Ectodermal cell (in vitro differentiated cells): ENCODE results near the gene EPHB2.

Experiments
- H3K27ac ChIP-seq: 2 replicates; pipeline ENCODE4 v1.7.0; 2013; ENCODE audit warnings: mild to moderate bottlenecking, low read depth, low read length; ENCODE audit not compliant: insufficient read depth, poor library complexity, severe bottlenecking
- H3K27me3 ChIP-seq: 2 replicates; pipeline ENCODE4 v1.7.0; 2013; ENCODE audit warnings: mild to moderate bottlenecking, low read length; ENCODE audit not compliant: insufficient read depth, control insufficient read depth, poor library complexity, severe bottlenecking
- H3K36me3 ChIP-seq: one replicate; pipeline ENCODE4 v1.7.0; 2013; ENCODE audit warnings: low read length; ENCODE audit not compliant: control insufficient read depth, insufficient read depth
- H3K4me1 ChIP-seq: one replicate; pipeline ENCODE4 v1.7.0; 2013; ENCODE audit warnings: low read length; ENCODE audit not compliant: control insufficient read depth, insufficient read depth
- H3K4me3 ChIP-seq: 2 replicates; pipeline ENCODE4 v1.7.0; 2013; ENCODE audit warnings: low read depth, low read length, control low read depth; ENCODE audit not compliant: insufficient read depth
- H3K9me3 ChIP-seq: 2 replicates; pipeline ENCODE4 v1.7.0; 2013; ENCODE audit warnings: mild to moderate bottlenecking, low read length, moderate library complexity; ENCODE audit not compliant: control insufficient read depth
- WGBS, 2 experiments: methylation state at CpG; one replicate each; pipeline ENCODE4 v1.1.7; 2013; ENCODE audit warnings: missing lambda C conversion rate in 2 of 2; 5-methylcytosine and 5-hydroxymethylcytosine counted together

EPHB2 gene

GRCh38 chr1:22708777-22709176, 1.9 kb upstream of the EPHB2 start:
- no peaks in the 10 kb centered on the region for H3K9me3 ChIP-seq
- H3K27ac ChIP-seq = no peak overlapping the region
- H3K4me3 ChIP-seq = no peak overlapping the region
- H3K27me3 ChIP-seq = peaks cover 18% of the 10 kb centered on the region
- H3K36me3 ChIP-seq = no peaks in the 10 kb centered on the region
- peaks cover 12% of the 10 kb centered on the region for H3K4me1 ChIP-seq

GRCh38 chr1:22709227-22709626, 1.4 kb upstream of the EPHB2 start:
- Histone ChIP-seq H3K27ac (no peak overlapping the region), H3K9me3 (no peaks in the 10 kb centered on the region), H3K4me1 (peaks cover 12% of the 10 kb centered on the region), H3K27me3 (peaks cover 18% of the 10 kb centered on the region), H3K36me3 (no peaks in the 10 kb centered on the region), H3K4me3 (no peak overlapping the region)
- 55 to 71% methylated on average over 3 of the region's 3 CpGs for WGBS, 2 experiments

GRCh38 chr1:22709891-22710700, 543 bp upstream of the EPHB2 start:
- Histone ChIP-seq H3K27me3 (peaks cover 18% of the 10 kb centered on the region), H3K4me3 (peak overlapping the region; percentile 49), H3K27ac (no peak overlapping the region), H3K36me3 (no peaks in the 10 kb centered on the region), H3K4me1 (peaks cover 12% of the 10 kb centered on the region), H3K9me3 (no peaks in the 10 kb centered on the region)
- WGBS, 2 experiments = 6 to 7% methylated on average over 50 of the region's 50 CpGs

GRCh38 chr1:22711071-22711470, 432 bp downstream of the EPHB2 start:
- WGBS, 2 experiments = 0 to 1% methylated on average over 60 of the region's 60 CpGs
- no peaks in the 10 kb centered on the region for H3K36me3 ChIP-seq
- peaks cover 18% of the 10 kb centered on the region for H3K27me3 ChIP-seq
- H3K9me3 ChIP-seq = no peaks in the 10 kb centered on the region
- no peak overlapping the region for H3K27ac ChIP-seq
- peaks cover 12% of the 10 kb centered on the region for H3K4me1 ChIP-seq
- peak overlapping the region; percentile 54 for H3K4me3 ChIP-seq

- no peaks in the 10 kb centered on the region for H3K9me3 ChIP-seq
- 26 to 27% methylated on average over 53 of the region's 53 CpGs for WGBS, 2 experiments
- no peak overlapping the region for H3K27ac ChIP-seq
- H3K27me3 ChIP-seq = peaks cover 18% of the 10 kb centered on the region
- H3K4me1 ChIP-seq = peaks cover 16% of the 10 kb centered on the region
- peak overlapping the region; percentile 54 for H3K4me3 ChIP-seq
- no peaks in the 10 kb centered on the region for H3K36me3 ChIP-seq
These were observed 1.2 kb downstream of the EPHB2 start for GRCh38 chr1:22711591-22712501.

- 90 to 91% methylated on average over 19 of the region's 19 CpGs for WGBS, 2 experiments
- no peak overlapping the region for H3K4me3 ChIP-seq
These were observed 2.0 kb downstream of the EPHB2 start for GRCh38 chr1:22712502-22713271.

GRCh38 chr1:22714455-22714854, 3.8 kb downstream of the EPHB2 start:
- peaks cover 18% of the 10 kb centered on the region for H3K27me3 ChIP-seq
- H3K36me3 ChIP-seq = no peaks in the 10 kb centered on the region

More at GRCh38 chr1:22712502-22713271, 2.0 kb downstream of the EPHB2 start:
- Histone ChIP-seq H3K27ac (no peak overlapping the region), H3K4me1 (peaks cover 19% of the 10 kb centered on the region), H3K36me3 (no peaks in the 10 kb centered on the region), H3K9me3 (no peaks in the 10 kb centered on the region), H3K27me3 (peaks cover 18% of the 10 kb centered on the region)

GRCh38 chr1:22717037-22717760, 6.6 kb downstream of the EPHB2 start:
- no peak overlapping the region for H3K27ac ChIP-seq
- H3K4me1 ChIP-seq = peaks cover 14% of the 10 kb centered on the region
- peaks cover 7% of the 10 kb centered on the region for H3K27me3 ChIP-seq
- H3K4me3 ChIP-seq = no peak overlapping the region
- H3K36me3 ChIP-seq = no peaks in the 10 kb centered on the region
- WGBS, 2 experiments = 72 to 75% methylated on average over 11 of the region's 11 CpGs
- H3K9me3 ChIP-seq = no peaks in the 10 kb centered on the region

More at GRCh38 chr1:22714455-22714854, 3.8 kb downstream of the EPHB2 start:
- Histone ChIP-seq H3K9me3 (no peaks in the 10 kb centered on the region), H3K4me3 (no peak overlapping the region), H3K27ac (no peak overlapping the region), H3K4me1 (peaks cover 18% of the 10 kb centered on the region)
- WGBS, 2 experiments = 93 to 94% methylated on average over 3 of the region's 3 CpGs

GRCh38 chr1:22721122-22721873, 10.7 kb downstream of the EPHB2 start:
- 93 to 94% methylated on average over 10 of the region's 10 CpGs for WGBS, 2 experiments
- no peaks in the 10 kb centered on the region for H3K27me3 ChIP-seq

More at GRCh38 chr1:22721122-22721873, 10.7 kb downstream of the EPHB2 start:
- Histone ChIP-seq H3K27ac (no peak overlapping the region), H3K9me3 (no peaks in the 10 kb centered on the region), H3K4me1 (peaks cover 21% of the 10 kb centered on the region), H3K36me3 (no peaks in the 10 kb centered on the region), H3K4me3 (no peak overlapping the region)
